H1 (cell line): ENCODE results near the gene TRIM59. TPM values are rescaled to one million over a fixed set of nuclear protein-coding genes. Genes with fewer than 3 reads are reported as not detected.

Source experiments
- BRCA1 ChIP-seq: IDR thresholded peaks from 2 replicates; pipeline ENCODE4 v1.6.1; 2012; ENCODE audit warnings: low read depth, low read length, improper control_type of control experiment
- CBX5 ChIP-seq: fragments of 300-800, 300-1000 bp; sonication (generic); IDR thresholded peaks from 2 replicates; pipeline ENCODE4 v1.7.1; 2016; ENCODE audit warnings: antibody characterized with exemption, low read length, low read depth
- CBX8 ChIP-seq: fragments of 300-800, 300-1000 bp; sonication (generic); IDR thresholded peaks from 2 replicates; pipeline ENCODE4 v1.7.1; 2016; ENCODE audit warnings: low read depth, low read length, borderline replicate concordance
- CHD1 ChIP-seq: IDR thresholded peaks from 2 replicates; pipeline ENCODE4 v1.6.1; 2012; ENCODE audit warnings: low read depth, low read length, improper control_type of control experiment
- CTBP2 ChIP-seq: IDR thresholded peaks from 2 replicates; pipeline ENCODE4 v1.7.0; 2011; ENCODE audit warnings: borderline replicate concordance, mild to moderate bottlenecking, moderate library complexity, mixed read lengths, low read length; ENCODE audit not compliant: insufficient read depth, insufficient read length
- E2F6 ChIP-seq: IDR thresholded peaks from 2 replicates; pipeline ENCODE4 v1.6.1; 2012; ENCODE audit warnings: inconsistent platforms
- EGR1 ChIP-seq: IDR thresholded peaks from 2 replicates; pipeline ENCODE4 v1.6.1; 2011; ENCODE audit warnings: low read depth, low read length, borderline replicate concordance
- GABPA ChIP-seq: IDR thresholded peaks from 2 replicates; pipeline ENCODE4 v1.6.1; 2011; ENCODE audit warnings: mild to moderate bottlenecking, low read length, moderate library complexity, borderline replicate concordance; ENCODE audit not compliant: insufficient read depth
- KDM4A ChIP-seq: IDR thresholded peaks from one replicate; pipeline ENCODE4 v1.7.1; 2012; ENCODE audit warnings: low read depth, mild to moderate bottlenecking, moderate library complexity, low read length, inconsistent platforms; ENCODE audit not compliant: severe bottlenecking
- NRF1 ChIP-seq: IDR thresholded peaks from 2 replicates; pipeline ENCODE4 v1.6.1; 2011; ENCODE audit warnings: mild to moderate bottlenecking, low read depth, low read length, improper control_type of control experiment
- POU5F1 ChIP-seq: IDR thresholded peaks from 2 replicates; pipeline ENCODE4 v1.6.1; 2011; ENCODE audit warnings: low read depth, mild to moderate bottlenecking, low read length, moderate library complexity
- RAD21 ChIP-seq, 2 experiments: IDR thresholded peaks in 1 of 2; conservative IDR thresholded peaks in 1 of 2; 2 replicates each; pipeline ENCODE4 v1.6.1; 2011; ENCODE audit warnings: low read depth in 2 of 2, low read length in 2 of 2, improper control_type of control experiment in 1 of 2, inconsistent platforms in 1 of 2, mild to moderate bottlenecking in 1 of 2, moderate library complexity in 1 of 2
- SAP30 ChIP-seq: fragments of 300-600 bp; sonication (generic); IDR thresholded peaks from 2 replicates; pipeline ENCODE4 v1.7.1; 2012; ENCODE audit warnings: low read length, moderate library complexity, mild to moderate bottlenecking, inconsistent platforms; ENCODE audit not compliant: insufficient read depth, insufficient replicate concordance
- SP4 ChIP-seq: IDR thresholded peaks from 2 replicates; pipeline ENCODE4 v1.6.1; 2012; ENCODE audit warnings: low read length, inconsistent platforms
- SRF ChIP-seq: IDR thresholded peaks from 2 replicates; pipeline ENCODE4 v1.6.1; 2011; ENCODE audit warnings: mild to moderate bottlenecking, low read depth, low read length, moderate library complexity
- TAF1 ChIP-seq: IDR thresholded peaks from 2 replicates; pipeline ENCODE4 v1.6.1; 2011; ENCODE audit warnings: mild to moderate bottlenecking, low read depth, low read length
- TBP ChIP-seq: IDR thresholded peaks from 2 replicates; pipeline ENCODE4 v1.6.1; 2011; ENCODE audit warnings: low read depth, low read length, improper control_type of control experiment
- TEAD4 ChIP-seq: IDR thresholded peaks from 2 replicates; pipeline ENCODE4 v1.6.1; 2012; ENCODE audit warnings: low read depth, low read length, inconsistent platforms, mixed read lengths
- ZNF274 ChIP-seq: IDR thresholded peaks from 2 replicates; pipeline ENCODE4 v1.7.0; 2012; ENCODE audit warnings: low read length, borderline replicate concordance; ENCODE audit errors: extremely low read depth
- polyA plus RNA-seq, 7 experiments: library from polyadenylated mRNA; depleted of rRNA in 3 of 7; stranded (reverse) in 5 of 7; unstranded in 2 of 7; fragments of >200 nt in 5 of 7; fragments of 200-250 nt in 2 of 7; gene quantifications; 1 replicate in 5 of 7; 2 replicates in 1 of 7; 4 replicates in 1 of 7; pipeline versions ENCODE4 v1.2.1 to v1.2.3, GENCODE V29; 2011 to 2013; ENCODE audit warnings: missing spikeins in 2 of 7, mixed read lengths in 2 of 7
- total RNA-seq: library from RNA; stranded (reverse); fragmentation: NEBNext Ultra II Directional; extraction: Animal tissue kit (Norgen Biotek cat#: 25700); gene quantifications from 2 replicates; pipeline ENCODE4 v1.2.1, GENCODE V29; 2021
- TF ChIP-seq, protein P1 (sequence below): IDR thresholded peaks from 2 replicates; pipeline ENCODE4 v1.6.1; 2012; ENCODE audit warnings: inconsistent platforms
- TF ChIP-seq, protein P2 (sequence below): IDR thresholded peaks from 2 replicates; pipeline ENCODE4 v1.6.1; 2011; ENCODE audit warnings: low read depth, mild to moderate bottlenecking, low read length; ENCODE audit not compliant: insufficient read depth

The TRIM59 gene
- total and polyA plus RNA-seq, 2 of the 8 experiments (the other 6 are each of a cell fraction or from before 2014, with no cell fraction given), result 11.6 to 53.4 TPM

GRCh38 chr3:160449636-160450598 lies at the start of gene TRIM59 (continued):
- TF ChIP-seq EGR1 (no peak), KDM4A (peak; percentile 3), E2F6 (peak; percentile 98), POU5F1 (no peak), BRCA1 (no peak), ZNF274 (no peak), SP4 (peak; percentile 22), CBX8 (no peak), SRF (no peak), TEAD4 (peak; percentile 79), CTBP2 (no peak), SAP30 (peak; percentile 70), CHD1 (no peak), TAF1 (peak; percentile 88), TBP (peak; percentile 80), RAD21 (IDR thresholded peaks at IDR 0.05 in 1 of 2, conservative IDR thresholded peaks at IDR 0.05 in 1 of 2; ENCODE audit: low read depth in 2 of 2, low read length in 2 of 2) (no peak), CBX5 (no peak), NRF1 (peak; percentile 78), GABPA (no peak)
- TF ChIP-seq, protein P1, sequence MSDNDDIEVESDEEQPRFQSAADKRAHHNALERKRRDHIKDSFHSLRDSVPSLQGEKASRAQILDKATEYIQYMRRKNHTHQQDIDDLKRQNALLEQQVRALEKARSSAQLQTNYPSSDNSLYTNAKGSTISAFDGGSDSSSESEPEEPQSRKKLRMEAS, result peak; percentile 99
- TF ChIP-seq, protein P2, sequence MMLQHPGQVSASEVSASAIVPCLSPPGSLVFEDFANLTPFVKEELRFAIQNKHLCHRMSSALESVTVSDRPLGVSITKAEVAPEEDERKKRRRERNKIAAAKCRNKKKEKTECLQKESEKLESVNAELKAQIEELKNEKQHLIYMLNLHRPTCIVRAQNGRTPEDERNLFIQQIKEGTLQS, result no peak
